Stimulated activated CD8-positive, alpha-beta memory T cell treated with anti-CD3 and anti-CD28 coated beads, Interleukin-4, amount 100 ng/mL, for 24 hours (primary cell): Measurements from ENCODE around the gene MRAS.
"Not testable (repeated sequence)": the region's sequence is repeated elsewhere in the genome, so short reads cannot be mapped to it uniquely, and the experiment has no call there.

Experiments
- DNase-seq: peaks from one replicate; pipeline ENCODE4 v3.0.0-alpha.2; 2020; ENCODE audit warnings: low read depth

Gene MRAS

GRCh38 chr3:138445654-138446053 lies 97.3 kb downstream of the MRAS start:
- no peak for DNase-seq

DNA sequence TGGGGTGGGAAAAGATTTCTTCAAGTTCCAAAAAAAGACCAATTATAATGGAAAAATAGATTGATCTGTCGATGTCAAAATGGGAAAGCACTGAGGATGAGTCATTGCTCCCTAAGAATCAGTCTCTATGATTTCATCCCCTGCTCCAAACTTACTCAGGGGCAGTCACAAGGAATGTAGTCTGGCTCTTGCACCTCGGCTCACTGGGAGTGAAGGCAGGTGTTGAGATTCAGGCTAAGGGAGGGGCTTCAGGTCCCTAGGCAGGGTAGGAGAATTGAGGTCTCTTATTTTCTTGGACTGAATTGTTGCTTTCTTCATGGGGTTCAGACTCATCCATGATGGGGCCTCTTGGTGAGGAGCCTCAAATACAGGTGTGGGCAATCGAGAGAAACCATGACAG lies 100.3 kb downstream of the MRAS start:
- DNase-seq: no peak

- DNase-seq: no peak
Observed at GRCh38 chr3:138449490-138449889, 101.1 kb downstream of the MRAS start.

DNA sequence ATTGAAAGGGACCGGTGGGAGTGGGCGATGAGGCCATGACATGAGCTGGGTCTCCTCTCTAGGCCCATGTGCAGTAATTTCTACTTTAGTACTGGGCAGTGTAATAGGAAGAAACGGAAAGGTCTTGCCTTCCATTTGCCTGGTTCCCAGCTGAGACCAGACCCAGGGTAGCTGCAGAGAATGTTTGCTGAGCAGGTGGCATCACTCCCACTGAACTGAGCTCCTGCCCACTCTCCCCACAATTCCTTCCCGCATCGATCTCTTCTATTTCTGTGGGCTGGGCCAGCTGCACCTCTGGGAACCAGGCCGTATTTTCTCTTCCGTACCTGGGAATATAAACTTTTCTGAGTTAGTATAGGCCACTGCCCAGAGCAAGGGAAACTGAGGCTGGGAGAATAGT lies 101.8 kb downstream of the MRAS start:
- DNase-seq: no peak

DNA sequence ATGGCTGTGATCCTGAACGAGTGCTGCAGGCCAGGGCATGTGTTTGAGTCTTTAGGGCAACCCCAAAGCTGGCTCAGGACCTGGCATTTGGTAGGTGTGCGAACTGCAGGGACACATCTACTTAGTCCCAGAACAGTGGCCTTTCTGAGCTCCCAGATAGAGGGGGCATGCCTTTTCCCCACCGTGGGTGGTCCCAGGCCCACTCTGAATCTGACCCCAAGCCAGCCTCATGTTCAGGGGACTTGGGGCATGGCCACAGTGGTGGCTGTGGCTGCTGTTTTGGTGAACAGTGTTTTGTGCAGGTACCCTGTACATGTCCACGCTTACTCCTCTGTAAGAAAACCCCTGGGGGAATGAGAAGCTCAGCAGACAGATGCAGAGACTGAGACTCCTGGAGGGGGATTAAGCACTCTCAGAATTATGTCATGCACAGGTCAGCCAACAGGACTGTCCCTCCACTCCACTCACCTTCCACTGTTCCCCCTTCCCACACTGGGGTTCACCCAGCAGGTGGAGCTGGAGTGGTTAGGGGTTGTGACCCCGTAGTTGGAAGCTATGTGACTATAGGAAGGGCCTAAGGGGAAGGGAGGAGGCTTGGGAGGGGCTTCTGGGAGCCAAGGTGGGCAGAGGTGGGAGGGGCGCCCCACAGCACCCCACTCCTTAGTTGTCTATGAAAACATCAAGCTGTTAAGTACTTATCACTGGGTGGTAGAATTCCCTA lies 102.5 kb downstream of the MRAS start:
- DNase-seq: no peak

- DNase-seq: no peak
Observed at GRCh38 chr3:138451595-138452162, 103.3 kb downstream of the MRAS start.

- no peak for DNase-seq
Observed at GRCh38 chr3:138452436-138452835, 104.1 kb downstream of the MRAS start.

- not testable (repeated sequence) for DNase-seq
Observed at GRCh38 chr3:138453940-138454339, 105.6 kb downstream of the MRAS start.
